DMS153 (cell line): ENCODE data around the gene TUT4.
A peak's percentile ranks its signal among the peaks of the same experiment; 100 is the strongest.

Source experiments
- DNase-seq: peaks from one replicate; lab custom pipeline; 2025; lab: John Stamatoyannopoulos, UW

TUT4 gene

GRCh38 chr1:52461821-52462220, 91.1 kb downstream of the TUT4 start:
- DNase-seq = no peak

DNA sequence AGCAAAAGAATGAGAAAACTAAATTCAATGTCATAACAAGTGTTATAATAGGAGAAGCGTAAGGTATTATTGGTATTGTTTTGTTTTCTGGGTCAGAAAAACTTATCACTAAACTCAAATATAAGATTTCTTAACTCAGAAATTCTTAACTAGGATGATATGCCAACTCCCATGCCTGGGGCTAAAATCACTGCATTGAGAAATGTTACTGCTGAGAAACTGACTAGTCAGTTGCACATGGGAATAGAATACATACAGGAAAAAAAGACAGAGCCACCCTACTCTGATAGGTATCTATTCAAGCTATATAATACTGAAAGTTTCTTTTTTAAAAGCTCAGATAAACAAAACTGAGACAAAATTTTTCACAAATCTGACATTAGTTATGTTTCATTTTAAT, 92.2 kb downstream of the TUT4 start:
- DNase-seq = no peak

GRCh38 chr1:52455686-52456085, 97.2 kb downstream of the TUT4 start:
- no peak for DNase-seq

DNA sequence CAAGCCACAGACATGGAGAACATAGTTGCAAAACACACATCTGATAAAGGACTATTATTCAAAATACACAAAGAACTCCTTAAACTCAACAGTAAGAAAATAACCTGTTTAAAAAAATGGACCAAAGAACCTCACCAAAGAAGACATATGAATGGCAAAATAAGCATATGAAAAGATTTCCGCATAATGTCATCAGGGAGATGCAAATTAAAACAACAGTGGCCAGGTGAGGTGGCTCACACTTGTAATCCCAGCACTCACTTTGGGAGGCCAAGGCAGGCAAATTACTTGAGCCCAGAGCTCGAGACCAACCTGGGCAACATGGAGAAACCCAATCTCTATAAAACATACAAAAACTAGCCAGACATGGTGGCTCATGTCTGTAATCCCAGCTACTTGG, 98.1 kb downstream of the TUT4 start:
- no peak for DNase-seq

GRCh38 chr1:52454127-52454526, 98.8 kb downstream of the TUT4 start:
- no peak for DNase-seq

- no peak for DNase-seq
These were observed 108.4 kb downstream of the TUT4 start for GRCh38 chr1:52444463-52444862.

- no peak for DNase-seq
These were observed 112.9 kb downstream of the TUT4 start for GRCh38 chr1:52439976-52440375.

DNA sequence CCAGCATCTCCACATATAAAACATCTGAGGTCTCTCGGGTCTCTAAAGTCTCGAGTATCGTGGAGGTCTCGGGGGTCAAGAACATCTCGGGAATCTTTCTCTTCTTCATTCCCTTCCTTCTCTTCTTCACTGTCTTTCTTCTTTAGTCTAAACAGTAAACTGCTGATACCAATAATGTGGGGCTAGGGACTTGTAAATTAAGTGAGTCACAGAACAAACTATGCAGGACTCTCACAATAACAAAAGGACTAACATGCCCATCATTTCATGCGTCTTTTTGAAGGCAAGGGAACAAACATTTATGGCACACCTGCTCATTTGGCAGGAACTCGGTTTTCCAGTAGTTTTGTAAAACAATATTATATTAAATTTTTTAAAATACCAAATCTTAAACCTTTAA, 116.1 kb downstream of the TUT4 start:
- DNase-seq = no peak

DNA sequence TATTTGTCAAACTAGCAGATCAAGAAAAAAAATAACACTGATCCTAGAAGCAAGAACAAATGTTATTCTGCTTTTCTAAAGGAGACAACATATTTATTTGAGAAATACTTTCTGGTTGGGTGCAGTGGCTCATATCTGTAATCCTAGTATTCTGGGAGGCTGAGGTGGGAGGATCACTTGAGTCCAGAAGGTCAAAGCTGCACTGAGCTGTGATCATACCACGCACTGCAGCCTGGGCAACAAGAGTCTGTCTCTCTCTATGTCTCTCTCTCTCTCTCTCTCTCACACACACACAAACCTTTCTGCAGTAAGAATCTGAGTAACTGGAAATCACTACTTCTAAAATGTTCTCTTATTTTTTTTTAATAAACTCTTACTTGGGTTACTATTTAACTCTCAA, 117.2 kb downstream of the TUT4 start:
- no peak for DNase-seq

DNA sequence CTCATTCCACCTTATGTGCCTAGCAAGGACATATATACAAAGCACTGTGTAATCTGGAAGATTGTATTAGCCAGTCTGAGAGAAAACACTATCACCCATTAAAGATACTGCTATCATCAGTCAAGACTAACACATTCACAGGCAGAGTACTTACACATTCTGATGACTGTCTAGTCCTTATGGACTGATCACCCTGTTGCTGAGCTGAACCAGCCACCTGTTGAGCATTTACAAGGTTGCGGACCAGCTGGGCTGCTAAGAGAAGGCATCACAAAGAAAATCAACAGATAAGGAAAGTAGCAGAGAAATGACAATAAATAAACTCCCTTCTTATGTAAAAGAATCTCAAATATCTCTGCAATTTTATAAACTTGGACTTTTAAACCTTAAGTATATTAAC, 117.7 kb downstream of the TUT4 start:
- DNase-seq = no peak

- no peak for DNase-seq
These were observed 120.1 kb downstream of the TUT4 start for GRCh38 chr1:52432807-52433206.

DNA sequence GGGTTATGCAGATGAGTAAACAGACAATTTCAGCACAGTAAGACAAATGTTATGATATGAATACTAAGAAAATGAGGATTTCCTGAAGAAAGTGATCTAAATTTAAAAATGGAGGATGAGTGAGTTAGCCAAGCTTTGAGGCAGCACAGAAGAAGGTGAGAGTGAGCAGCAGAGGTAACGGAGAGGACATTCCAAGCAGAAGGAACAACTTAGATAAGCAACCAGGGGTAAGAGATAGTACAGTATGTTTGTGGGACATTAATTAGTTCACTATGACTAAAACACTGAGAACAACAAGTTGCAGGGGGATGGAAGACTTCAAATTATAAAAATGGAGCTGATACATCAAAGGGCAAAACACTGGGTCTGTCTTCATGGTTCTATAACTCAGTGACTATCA, 125.7 kb downstream of the TUT4 start:
- no peak for DNase-seq

DNA sequence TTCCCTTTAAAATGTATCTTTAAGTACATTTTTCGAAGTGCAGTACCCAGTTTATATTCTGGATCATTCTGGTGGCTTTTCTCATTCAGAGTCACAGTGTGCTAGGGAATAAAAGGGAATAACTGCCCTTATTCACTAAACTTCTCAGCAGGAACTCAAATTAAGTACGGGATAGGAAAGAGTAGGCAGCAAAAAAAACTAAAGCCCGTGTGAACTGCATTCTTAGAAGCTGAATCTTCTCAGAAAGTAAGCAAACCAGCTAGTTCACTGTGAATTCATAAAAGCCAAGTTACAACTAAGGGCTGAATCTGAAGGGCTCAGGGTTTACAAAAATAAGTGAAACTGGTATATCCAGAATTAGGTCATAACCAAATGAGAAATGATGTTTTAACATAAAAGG, 126.5 kb downstream of the TUT4 start:
- DNase-seq = no peak

DNA sequence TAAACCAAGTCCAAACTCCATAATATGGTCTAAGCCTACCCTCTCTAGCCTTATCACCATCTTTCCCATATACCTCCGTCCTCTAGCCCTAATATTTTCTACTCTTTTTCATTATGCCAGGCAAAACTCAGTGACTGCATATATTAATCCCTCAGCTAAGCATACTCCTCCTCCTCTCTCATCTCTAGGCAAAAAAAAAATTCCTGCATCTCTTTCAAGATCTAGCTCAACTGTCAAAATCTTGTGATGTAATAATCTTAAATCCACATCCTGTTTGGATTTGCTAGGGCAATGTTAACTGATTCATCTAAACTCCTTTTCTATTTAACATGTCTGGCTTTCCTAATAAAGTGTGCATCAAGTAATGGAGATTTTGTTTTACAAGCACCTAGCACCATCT, 128.1 kb downstream of the TUT4 start:
- DNase-seq = no peak

GRCh38 chr1:52424231-52424636, 128.7 kb downstream of the TUT4 start:
- no peak for DNase-seq

GRCh38 chr1:52423771-52424170, 129.1 kb downstream of the TUT4 start:
- no peak for DNase-seq

DNA sequence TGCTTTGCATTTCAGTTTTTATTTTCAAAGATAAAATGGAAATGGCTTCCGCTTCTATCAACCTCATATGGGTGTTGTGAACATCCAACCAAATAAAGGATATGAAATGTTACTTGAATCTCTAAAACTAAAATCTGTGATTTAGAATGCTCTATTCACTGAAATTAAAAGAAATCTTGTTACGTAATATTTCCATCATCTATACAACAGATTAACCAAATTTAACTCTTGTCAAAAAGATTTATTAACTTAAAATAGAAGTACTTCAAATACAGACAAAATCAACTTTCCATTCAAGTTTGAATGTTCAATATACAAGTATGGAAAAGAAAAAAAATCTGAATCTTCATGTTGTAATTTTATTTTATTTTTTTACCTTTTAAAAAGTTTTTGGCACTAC, 129.8 kb downstream of the TUT4 start:
- no peak for DNase-seq

- no peak for DNase-seq
These were observed 132.2 kb downstream of the TUT4 start for GRCh38 chr1:52420713-52421112.

- no peak for DNase-seq
These were observed 136.1 kb downstream of the TUT4 start for GRCh38 chr1:52416811-52417210.

DNA sequence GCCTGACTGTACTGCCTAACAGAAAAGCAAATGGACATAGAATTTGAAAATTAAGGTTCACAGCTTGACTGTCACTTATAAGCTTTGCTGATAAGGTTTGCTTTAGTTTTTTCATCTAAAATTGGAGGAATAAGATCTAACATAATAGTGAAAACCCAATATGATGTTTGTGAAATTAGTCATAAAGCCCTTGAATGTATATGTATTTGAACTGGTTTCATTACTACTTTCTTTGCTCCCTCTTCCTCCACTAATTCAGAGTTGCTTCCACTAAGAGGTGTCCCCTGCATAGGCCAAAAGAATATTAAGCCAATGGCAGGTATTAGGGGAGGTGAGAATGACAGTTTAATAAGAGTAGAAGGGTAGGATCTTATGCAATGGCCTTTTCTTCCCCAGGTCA, 137.9 kb downstream of the TUT4 start:
- DNase-seq = no peak

DNA sequence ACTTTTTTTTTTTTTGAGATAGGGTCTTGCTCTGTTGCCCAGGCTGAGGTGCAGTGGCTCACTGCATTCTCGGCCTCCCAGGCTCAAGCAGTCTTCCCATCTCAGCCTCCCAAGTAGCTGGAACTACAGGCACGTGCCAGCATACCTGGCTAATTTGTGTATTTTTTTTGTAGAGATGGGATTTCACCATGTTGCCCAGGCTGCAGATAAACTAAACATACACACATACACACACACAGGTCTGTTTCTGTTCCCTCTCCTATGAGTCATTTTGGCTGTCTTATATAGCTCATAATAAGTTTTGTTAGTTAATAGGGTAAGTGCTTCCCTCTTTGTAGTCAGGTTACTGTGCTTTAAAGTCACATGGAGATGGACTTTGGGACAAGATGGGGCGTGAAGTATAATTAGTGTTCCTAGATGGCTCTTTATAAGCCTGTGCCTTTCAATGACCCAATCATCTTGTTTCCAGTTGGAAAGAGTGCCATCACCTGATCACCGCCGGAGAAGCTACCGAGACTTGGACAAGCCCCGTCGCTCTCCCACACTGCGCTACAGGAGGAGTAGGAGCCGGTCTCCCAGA, 139.4 kb downstream of the TUT4 start:
- no peak for DNase-seq

GRCh38 chr1:52404975-52405338, 147.9 kb downstream of the TUT4 start:
- no peak for DNase-seq

DNA sequence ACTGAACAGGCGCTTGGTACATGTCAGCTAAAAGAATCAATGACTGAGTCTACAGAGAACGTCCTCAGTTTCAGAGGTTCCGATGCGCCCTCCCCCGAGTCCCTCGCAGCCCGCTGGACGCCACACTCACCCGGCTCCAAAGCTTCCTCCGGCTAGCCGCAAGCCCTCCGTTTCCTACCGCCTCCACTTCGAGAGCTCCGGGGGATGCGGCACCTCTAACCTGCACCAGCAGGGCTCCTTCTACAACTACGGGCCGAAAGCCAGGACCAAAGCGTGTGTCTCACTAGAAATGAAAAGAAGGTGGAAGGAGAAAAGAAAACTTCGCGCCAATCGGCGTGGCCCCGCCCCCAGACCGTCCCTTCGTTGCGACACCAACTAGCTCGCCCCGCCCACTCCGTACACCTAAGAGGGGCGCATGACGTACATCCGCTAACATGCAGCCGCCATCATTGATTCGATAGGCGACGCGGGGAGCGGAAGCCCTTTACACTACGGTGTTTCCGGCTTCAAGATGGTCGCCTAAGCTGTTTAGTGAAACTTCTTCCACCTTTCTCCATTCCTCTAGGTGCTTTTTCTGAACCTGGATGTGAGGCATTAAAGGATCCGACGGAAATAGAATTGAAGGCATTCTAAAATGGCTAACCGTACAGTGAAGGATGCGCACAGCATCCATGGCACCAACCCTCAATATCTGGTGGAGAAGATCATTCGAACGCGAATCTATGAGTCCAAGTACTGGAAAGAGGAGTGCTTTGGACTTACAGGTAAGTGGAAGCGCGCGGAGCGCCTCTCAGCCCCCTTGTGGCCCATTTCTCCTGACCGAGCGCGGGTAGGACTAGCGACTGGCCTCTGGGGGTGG, 148.5 kb downstream of the TUT4 start, which contains the start of the genes ORC1 and PRPF38A:
Gene ORC1 (minus strand): TSS at position 308 of the 859 bp plus-strand sequence. CDS start 2,200 bp downstream, outside the sequence.
Gene PRPF38A (plus strand): TSS at position 487 of the 859 bp plus-strand sequence. CDS start 148 bp downstream, at position 635.
- peak; percentile 96 for DNase-seq
